Measurements from ENCODE around the gene SYT8. TPM values are rescaled to one million over a fixed set of nuclear protein-coding genes. Genes with fewer than 3 reads are reported as not detected.

SYT8 gene
- total RNA-seq, 1 experiment from 2014 or later: not detected

DNA sequence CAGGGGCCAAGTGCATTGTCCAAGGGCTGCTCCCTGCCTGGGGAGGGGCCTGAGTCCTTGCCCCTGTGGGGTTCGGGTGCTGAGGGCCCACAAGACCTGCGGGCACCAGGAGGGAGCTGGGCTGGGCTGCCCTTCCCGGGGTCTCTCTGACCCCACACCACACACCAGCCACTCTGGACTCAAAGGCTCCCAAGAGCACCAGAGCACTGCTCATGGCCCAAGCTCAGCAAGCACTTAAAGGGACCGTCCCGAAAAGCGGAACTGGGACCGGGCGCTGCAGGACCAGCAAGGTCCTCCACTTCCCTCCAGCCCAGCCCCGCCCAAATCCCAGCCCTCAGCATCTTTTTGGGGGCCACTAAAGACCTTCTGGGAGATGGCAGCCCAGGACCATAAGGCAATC, 23.4 kb downstream of the SYT8 start:
- Histone ChIP-seq H2AFZ (ENCODE audit: low read length) (no peak overlapping the region), H3T11ph (ENCODE audit: low read length) (no peak overlapping the region), H3K4me1 (ENCODE audit: insufficient read depth, low read length) (peaks cover 1% of the 10 kb centered on the region; the same call in 1 of the 2 replicates), H3K79me1 (ENCODE audit: insufficient read depth, low read depth, low read length, poor library complexity, severe bottlenecking) (no peaks in the 10 kb centered on the region), H2BK20ac (ENCODE audit: low read depth, low read length, poor library complexity, severe bottlenecking) (no peak overlapping the region), H3K4ac (ENCODE audit: low read depth, low read length) (no peak overlapping the region), H3K27me3 (ENCODE audit: insufficient read depth, low read length) (no peaks in the 10 kb centered on the region), H3K14ac (ENCODE audit: insufficient read depth, low read length) (no peak overlapping the region), H2BK12ac (ENCODE audit: insufficient read length, low read depth, low read length) (no peak overlapping the region), H4K5ac (ENCODE audit: insufficient read length, low read depth, low read length) (no peak overlapping the region), H4K20me1 (ENCODE audit: control insufficient read depth, insufficient read depth, insufficient read length) (no peaks in the 10 kb centered on the region), H4K8ac (replicated peaks; ENCODE audit: insufficient read length, low read depth, low read length) (no peak overlapping the region), H3K4me2 (ENCODE audit: insufficient read depth, insufficient read length, low read length) (no peak overlapping the region), H2BK5ac (ENCODE audit: insufficient read length, low read length) (no peak overlapping the region), H3K23me2 (ENCODE audit: insufficient read length, low read depth, low read length, poor library complexity, severe bottlenecking) (no peaks in the 10 kb centered on the region), H2AK5ac (ENCODE audit: insufficient read length, low read length) (no peak overlapping the region), H3K27ac (ENCODE audit: insufficient read length, low read depth, low read length) (no peak overlapping the region), H3K9ac (ENCODE audit: extremely low read depth, insufficient read length, low read length) (no peak overlapping the region), H4K91ac (ENCODE audit: insufficient read length, low read depth, low read length) (no peak overlapping the region), H3K79me2 (ENCODE audit: insufficient read depth, low read length) (no peaks in the 10 kb centered on the region), H2BK15ac (ENCODE audit: low read depth, low read length) (no peak overlapping the region), H3K9me3 (ENCODE audit: control insufficient read depth, low read depth, low read length) (no peaks in the 10 kb centered on the region), H3K18ac (ENCODE audit: insufficient read length, low read depth, low read length) (no peak overlapping the region), H3K23ac (ENCODE audit: insufficient read length, low read depth, low read length) (no peak overlapping the region), H2BK120ac (ENCODE audit: low read depth, low read length, poor library complexity, severe bottlenecking) (no peak overlapping the region), H3K56ac (ENCODE audit: insufficient read length, low read depth, low read length) (no peak overlapping the region)
- WGBS (ENCODE audit: extremely low coverage, insufficient read length, low lambda C conversion rate): no CpG with 5 or more reads among the region's 9 CpGs
- Mint-ChIP-seq H3K36me3 (ENCODE audit: insufficient read depth in 1 of 3, low read depth in 3 of 3) (no peaks in the 10 kb centered on the region), H3K4me3 (no peak overlapping the region), H3K4me1 (0 out of 4 replicates have a peak, but pooled peaks cover 0 to under 1% of the 10 kb centered on the region in 2 experiments), H3K9me3 (no peaks in the 10 kb centered on the region), H3K27me3 (ENCODE audit: low read depth) (peaks cover 7% of the 10 kb centered on the region), H3K27ac (no peak overlapping the region; a peak in 1 of 7 replicates)
- TF ChIP-seq, protein P1, sequence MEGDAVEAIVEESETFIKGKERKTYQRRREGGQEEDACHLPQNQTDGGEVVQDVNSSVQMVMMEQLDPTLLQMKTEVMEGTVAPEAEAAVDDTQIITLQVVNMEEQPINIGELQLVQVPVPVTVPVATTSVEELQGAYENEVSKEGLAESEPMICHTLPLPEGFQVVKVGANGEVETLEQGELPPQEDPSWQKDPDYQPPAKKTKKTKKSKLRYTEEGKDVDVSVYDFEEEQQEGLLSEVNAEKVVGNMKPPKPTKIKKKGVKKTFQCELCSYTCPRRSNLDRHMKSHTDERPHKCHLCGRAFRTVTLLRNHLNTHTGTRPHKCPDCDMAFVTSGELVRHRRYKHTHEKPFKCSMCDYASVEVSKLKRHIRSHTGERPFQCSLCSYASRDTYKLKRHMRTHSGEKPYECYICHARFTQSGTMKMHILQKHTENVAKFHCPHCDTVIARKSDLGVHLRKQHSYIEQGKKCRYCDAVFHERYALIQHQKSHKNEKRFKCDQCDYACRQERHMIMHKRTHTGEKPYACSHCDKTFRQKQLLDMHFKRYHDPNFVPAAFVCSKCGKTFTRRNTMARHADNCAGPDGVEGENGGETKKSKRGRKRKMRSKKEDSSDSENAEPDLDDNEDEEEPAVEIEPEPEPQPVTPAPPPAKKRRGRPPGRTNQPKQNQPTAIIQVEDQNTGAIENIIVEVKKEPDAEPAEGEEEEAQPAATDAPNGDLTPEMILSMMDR (conservative IDR thresholded peaks at IDR 0.05): no peak
- no peak for DNase-seq

Measured in H9 (cell line).